GM23338 (cell line): Measurements from ENCODE around the gene E2F3. TPM values are rescaled to one million over a fixed set of nuclear protein-coding genes. Genes with fewer than 3 reads are reported as not detected.

Experiments
- ATAC-seq: fragments of 200-7000 bp; cut with Tn5 transposase; 3 replicates; pipeline ENCODE4 v1.9.1; 2020
- DNase-seq: peaks from one replicate; pipeline ENCODE4 v3.0.0-alpha.2; 2015; ENCODE audit warnings: low spot score
- H2AFZ ChIP-seq: fragments of 200-600 bp; sonication (generic); 2 replicates; pipeline ENCODE4 v1.8.0; 2016; ENCODE audit warnings: antibody characterized with exemption, mild to moderate bottlenecking, moderate library complexity
- H3F3A ChIP-seq: fragments of 200-600 bp; sonication (generic); replicated peaks from 2 replicates; pipeline ENCODE4 v1.8.0; 2017; ENCODE audit warnings: antibody characterized with exemption, mixed run types, low read depth
- H3K27ac ChIP-seq: fragments of 200-600 bp; sonication (generic); 2 replicates; pipeline ENCODE4 v1.6.1; 2016; ENCODE audit warnings: low read depth
- H3K27me3 ChIP-seq: fragments of 200-600 bp; sonication (generic); 2 replicates; pipeline ENCODE4 v1.8.0; 2016; ENCODE audit warnings: mild to moderate bottlenecking, mixed run types, moderate library complexity; ENCODE audit not compliant: insufficient read depth
- H3K36me3 ChIP-seq: fragments of 200-600 bp; sonication (generic); 2 replicates; pipeline ENCODE4 v1.8.0; 2016; ENCODE audit warnings: mild to moderate bottlenecking; ENCODE audit not compliant: insufficient read depth
- H3K4me1 ChIP-seq: fragments of 200-600 bp; sonication (generic); 2 replicates; pipeline ENCODE4 v1.8.0; 2016; ENCODE audit warnings: mild to moderate bottlenecking, moderate library complexity; ENCODE audit not compliant: insufficient read depth
- H3K4me2 ChIP-seq: fragments of 200-600 bp; sonication (generic); 2 replicates; pipeline ENCODE4 v1.7.1; 2017; ENCODE audit warnings: mixed run types
- H3K4me3 ChIP-seq: fragments of 200-600 bp; sonication (generic); 2 replicates; pipeline ENCODE4 v1.6.1; 2016; ENCODE audit warnings: mixed run types
- H3K79me2 ChIP-seq: fragments of 200-600 bp; sonication (generic); replicated peaks from 2 replicates; pipeline ENCODE4 v1.8.0; 2017; ENCODE audit warnings: mild to moderate bottlenecking; ENCODE audit not compliant: insufficient read depth
- H3K9me2 ChIP-seq: fragments of 200-600 bp; sonication (generic); 2 replicates; pipeline ENCODE4 v1.8.0; 2017; ENCODE audit not compliant: insufficient read depth
- H4K20me1 ChIP-seq: fragments of 200-600 bp; sonication (generic); replicated peaks from 2 replicates; pipeline ENCODE4 v1.8.0; 2017; ENCODE audit warnings: mild to moderate bottlenecking; ENCODE audit not compliant: insufficient read depth
- H3K27ac Mint-ChIP-seq: 2 replicates; pipeline ENCODE4 v1.8.0; 2020; ENCODE audit warnings: inconsistent platforms, mild to moderate bottlenecking, moderate library complexity, mixed read lengths
- H3K27me3 Mint-ChIP-seq: 3 replicates; pipeline ENCODE4 v1.8.0; 2022; ENCODE audit warnings: low read depth, mild to moderate bottlenecking, moderate library complexity, mixed read lengths, inconsistent platforms; ENCODE audit not compliant: insufficient read depth, poor library complexity
- H3K36me3 Mint-ChIP-seq: 3 replicates; pipeline ENCODE4 v1.8.0; 2021; ENCODE audit warnings: low read depth, mild to moderate bottlenecking, inconsistent platforms, moderate library complexity, mixed read lengths
- H3K4me1 Mint-ChIP-seq: 3 replicates; pipeline ENCODE4 v1.8.0; 2020; ENCODE audit warnings: mild to moderate bottlenecking, inconsistent platforms, mixed read lengths
- H3K4me3 Mint-ChIP-seq: 3 replicates; pipeline ENCODE4 v1.8.0; 2021; ENCODE audit warnings: moderate library complexity, mild to moderate bottlenecking, inconsistent platforms, mixed read lengths
- H3K9me3 Mint-ChIP-seq: 3 replicates; pipeline ENCODE4 v1.8.0; 2020; ENCODE audit warnings: moderate library complexity, mild to moderate bottlenecking, inconsistent platforms, mixed read lengths
- CTCF ChIP-seq, 2 experiments: fragments of 200-600 bp in 1 of 2; sonication (generic) in 1 of 2; conservative IDR thresholded peaks; 2 replicates each; pipeline versions ENCODE4 v1.5.1 to v1.6.1; 2016 to 2017; ENCODE audit warnings: antibody characterized with exemption in 2 of 2, low read depth in 2 of 2, mild to moderate bottlenecking in 2 of 2, moderate library complexity in 1 of 2
- EZH2 ChIP-seq: fragments of 200-600 bp; sonication (generic); IDR thresholded peaks from one replicate; pipeline ENCODE4 v1.8.0; 2017; ENCODE audit warnings: antibody characterized with exemption, mild to moderate bottlenecking, low read depth; ENCODE audit not compliant: unreplicated experiment
- JUNB ChIP-seq: IDR thresholded peaks from one replicate; pipeline ENCODE4 v1.6.1; 2016; ENCODE audit warnings: antibody characterized with exemption; ENCODE audit not compliant: unreplicated experiment
- NANOG ChIP-seq: IDR thresholded peaks from 2 replicates; pipeline ENCODE4 v1.6.1; 2016; ENCODE audit warnings: antibody characterized with exemption, borderline replicate concordance
- STAT1 ChIP-seq: IDR thresholded peaks from one replicate; pipeline ENCODE4 v1.6.1; 2016; ENCODE audit warnings: antibody characterized with exemption; ENCODE audit not compliant: unreplicated experiment
- ZNF331 ChIP-seq: fragments of 250-450 bp; sonication (Bioruptor Pico); IDR thresholded peaks from 2 replicates; pipeline ENCODE4 v1.5.0; 2020; ENCODE audit warnings: low read depth, mild to moderate bottlenecking, moderate library complexity
- ZNF462 ChIP-seq: fragments of 250-450 bp; sonication (Bioruptor Pico); IDR thresholded peaks from 2 replicates; pipeline ENCODE4 v1.5.0; 2020; ENCODE audit warnings: mild to moderate bottlenecking, moderate library complexity
- polyA plus RNA-seq: library from polyadenylated mRNA; unstranded; fragments of >200 nt; fragmentation: Nextera tagmentation; extraction: Ambion mirVana; gene quantifications from 2 replicates; pipeline ENCODE4 v1.2.1, GENCODE V29; 2016
- total RNA-seq: library from RNA; depleted of rRNA; stranded (reverse); fragments of >200 nt; shearing (Covaris generic); gene quantifications from 2 replicates; pipeline ENCODE4 v1.2.3, GENCODE V29; 2014
- TF ChIP-seq, protein P1 (sequence below): IDR thresholded peaks from 2 replicates; pipeline ENCODE4 v1.6.1; 2016; ENCODE audit warnings: antibody characterized with exemption
- TF ChIP-seq, protein P2 (sequence below): IDR thresholded peaks from one replicate; pipeline ENCODE4 v1.6.1; 2018; ENCODE audit warnings: antibody characterized with exemption; ENCODE audit not compliant: unreplicated experiment

E2F3 gene
- total and polyA plus RNA-seq, 2 experiments from 2014 or later = 27.2 to 33.5 TPM

- TF ChIP-seq ZNF462 (no peak), STAT1 (no peak), NANOG (no peak)
- TF ChIP-seq, protein P1, sequence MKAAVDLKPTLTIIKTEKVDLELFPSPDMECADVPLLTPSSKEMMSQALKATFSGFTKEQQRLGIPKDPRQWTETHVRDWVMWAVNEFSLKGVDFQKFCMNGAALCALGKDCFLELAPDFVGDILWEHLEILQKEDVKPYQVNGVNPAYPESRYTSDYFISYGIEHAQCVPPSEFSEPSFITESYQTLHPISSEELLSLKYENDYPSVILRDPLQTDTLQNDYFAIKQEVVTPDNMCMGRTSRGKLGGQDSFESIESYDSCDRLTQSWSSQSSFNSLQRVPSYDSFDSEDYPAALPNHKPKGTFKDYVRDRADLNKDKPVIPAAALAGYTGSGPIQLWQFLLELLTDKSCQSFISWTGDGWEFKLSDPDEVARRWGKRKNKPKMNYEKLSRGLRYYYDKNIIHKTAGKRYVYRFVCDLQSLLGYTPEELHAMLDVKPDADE = no peak
Measured at GRCh38 chr6:20414711-20415110, 13.0 kb downstream of the E2F3 start (continued).

GRCh38 chr6:20415304-20415703 is 13.6 kb downstream of the E2F3 start:
- Mint-ChIP-seq H3K36me3 (peaks cover 25% of the 10 kb centered on the region), H3K27ac (no peak overlapping the region), H3K27me3 (peaks cover 6% of the 10 kb centered on the region), H3K4me1 (peaks cover 67% of the 10 kb centered on the region), H3K9me3 (no peaks in the 10 kb centered on the region), H3K4me3 (no peak overlapping the region; the same call in 2 of the 3 replicates)
- Histone ChIP-seq H3K9me2 (no peaks in the 10 kb centered on the region), H3K4me1 (peaks cover 48% of the 10 kb centered on the region), H3K27ac (no peak overlapping the region), H3K79me2 (peaks cover 100% of the 10 kb centered on the region), H2AFZ (no peak overlapping the region), H3K36me3 (no peaks in the 10 kb centered on the region; the same call in 1 of the 2 replicates), H3K4me2 (no peak overlapping the region), H3K4me3 (no peak overlapping the region), H4K20me1 (peaks cover 93% of the 10 kb centered on the region), H3K27me3 (no peaks in the 10 kb centered on the region), H3F3A (0 out of 2 replicates have a peak, but pooled peaks cover 3% of the 10 kb centered on the region)
- DNase-seq = no peak
- ATAC-seq = no peak
- TF ChIP-seq, protein P2, sequence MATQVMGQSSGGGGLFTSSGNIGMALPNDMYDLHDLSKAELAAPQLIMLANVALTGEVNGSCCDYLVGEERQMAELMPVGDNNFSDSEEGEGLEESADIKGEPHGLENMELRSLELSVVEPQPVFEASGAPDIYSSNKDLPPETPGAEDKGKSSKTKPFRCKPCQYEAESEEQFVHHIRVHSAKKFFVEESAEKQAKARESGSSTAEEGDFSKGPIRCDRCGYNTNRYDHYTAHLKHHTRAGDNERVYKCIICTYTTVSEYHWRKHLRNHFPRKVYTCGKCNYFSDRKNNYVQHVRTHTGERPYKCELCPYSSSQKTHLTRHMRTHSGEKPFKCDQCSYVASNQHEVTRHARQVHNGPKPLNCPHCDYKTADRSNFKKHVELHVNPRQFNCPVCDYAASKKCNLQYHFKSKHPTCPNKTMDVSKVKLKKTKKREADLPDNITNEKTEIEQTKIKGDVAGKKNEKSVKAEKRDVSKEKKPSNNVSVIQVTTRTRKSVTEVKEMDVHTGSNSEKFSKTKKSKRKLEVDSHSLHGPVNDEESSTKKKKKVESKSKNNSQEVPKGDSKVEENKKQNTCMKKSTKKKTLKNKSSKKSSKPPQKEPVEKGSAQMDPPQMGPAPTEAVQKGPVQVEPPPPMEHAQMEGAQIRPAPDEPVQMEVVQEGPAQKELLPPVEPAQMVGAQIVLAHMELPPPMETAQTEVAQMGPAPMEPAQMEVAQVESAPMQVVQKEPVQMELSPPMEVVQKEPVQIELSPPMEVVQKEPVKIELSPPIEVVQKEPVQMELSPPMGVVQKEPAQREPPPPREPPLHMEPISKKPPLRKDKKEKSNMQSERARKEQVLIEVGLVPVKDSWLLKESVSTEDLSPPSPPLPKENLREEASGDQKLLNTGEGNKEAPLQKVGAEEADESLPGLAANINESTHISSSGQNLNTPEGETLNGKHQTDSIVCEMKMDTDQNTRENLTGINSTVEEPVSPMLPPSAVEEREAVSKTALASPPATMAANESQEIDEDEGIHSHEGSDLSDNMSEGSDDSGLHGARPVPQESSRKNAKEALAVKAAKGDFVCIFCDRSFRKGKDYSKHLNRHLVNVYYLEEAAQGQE = no peak
- TF ChIP-seq JUNB = no peak
- no peak for TF ChIP-seq CTCF (conservative IDR thresholded peaks at IDR 0.05; ENCODE audit: low read depth in 2 of 2)
- no peak for TF ChIP-seq NANOG
- no peak for TF ChIP-seq STAT1
- TF ChIP-seq EZH2 = no peak
- no peak for TF ChIP-seq ZNF331 (CRISPR knock-in tag)
